ENCODE data around the gene AQP4. TPM values are rescaled to one million over a fixed set of nuclear protein-coding genes. Genes with fewer than 3 reads are reported as not detected.

Gene AQP4
- total RNA-seq, 1 experiment from 2014 or later: 0.42 TPM

- no peak overlapping the region for H3K4me3 Mint-ChIP-seq
- WGBS (ENCODE audit: extremely low coverage, insufficient read length, low lambda C conversion rate): no CpG with 5 or more reads among the region's 1 CpG
Observed at GRCh38 chr18:26813043-26813442, 52.5 kb downstream of the AQP4 start.

More at GRCh38 chr18:26813043-26813442, 52.5 kb downstream of the AQP4 start:
- no peaks in the 10 kb centered on the region for H4K20me1 ChIP-seq (ENCODE audit: control insufficient read depth, insufficient read depth, insufficient read length)
- H2AFZ ChIP-seq (ENCODE audit: low read length): no peak overlapping the region
- no peak overlapping the region for H4K5ac ChIP-seq (ENCODE audit: insufficient read length, low read depth, low read length)
- H3K4me2 ChIP-seq (ENCODE audit: insufficient read depth, insufficient read length, low read length): no peak overlapping the region
- peak; percentile 57 for DNase-seq
- no peaks in the 10 kb centered on the region for H3K9me3 ChIP-seq (ENCODE audit: control insufficient read depth, low read depth, low read length)
- H4K91ac ChIP-seq (ENCODE audit: insufficient read length, low read depth, low read length): no peak overlapping the region
- 0 out of 2 replicates have a peak, but pooled peaks cover 3% of the 10 kb centered on the region for H3K27me3 ChIP-seq (ENCODE audit: insufficient read depth, low read length)
- H3K79me1 ChIP-seq (ENCODE audit: insufficient read depth, low read depth, low read length, poor library complexity, severe bottlenecking): no peaks in the 10 kb centered on the region
- H2BK15ac ChIP-seq (ENCODE audit: low read depth, low read length): no peak overlapping the region
- no peak overlapping the region for H3K14ac ChIP-seq (ENCODE audit: insufficient read depth, low read length)
- peaks cover 0 to 4% (median 2%) of the 10 kb centered on the region in 3 experiments; a peak in 3 of 7 replicates for H3K36me3 Mint-ChIP-seq (ENCODE audit: insufficient read depth in 1 of 3, low read depth in 3 of 3)
- no peak overlapping the region for H3K27ac ChIP-seq (ENCODE audit: insufficient read length, low read depth, low read length)
- no peak overlapping the region for H3K18ac ChIP-seq (ENCODE audit: insufficient read length, low read depth, low read length)
- no peaks in the 10 kb centered on the region for H3K27me3 Mint-ChIP-seq (ENCODE audit: low read depth)
- H3K23me2 ChIP-seq (ENCODE audit: insufficient read length, low read depth, low read length, poor library complexity, severe bottlenecking): no peaks in the 10 kb centered on the region
- no peak overlapping the region for H2BK20ac ChIP-seq (ENCODE audit: low read depth, low read length, poor library complexity, severe bottlenecking)
- no peak overlapping the region for H2BK12ac ChIP-seq (ENCODE audit: insufficient read length, low read depth, low read length)
- no peak overlapping the region for H3K56ac ChIP-seq (ENCODE audit: insufficient read length, low read depth, low read length)
- no peak overlapping the region for H3K4ac ChIP-seq (ENCODE audit: low read depth, low read length)
- no peak overlapping the region for H3K23ac ChIP-seq (ENCODE audit: insufficient read length, low read depth, low read length)
- no peak overlapping the region for H3K27ac Mint-ChIP-seq
- no peaks in the 10 kb centered on the region for H3K4me1 ChIP-seq (ENCODE audit: insufficient read depth, low read length)
- no peak overlapping the region for H3T11ph ChIP-seq (ENCODE audit: low read length)
- peaks cover 2 to 9% of the 10 kb centered on the region in 2 experiments; a peak in 3 of 5 replicates for H3K9me3 Mint-ChIP-seq
- H2AK5ac ChIP-seq (ENCODE audit: insufficient read length, low read length): no peak overlapping the region
- peak; percentile 86 for TF ChIP-seq CTCF (conservative IDR thresholded peaks at IDR 0.05)
- no peaks in the 10 kb centered on the region for H3K79me2 ChIP-seq (ENCODE audit: insufficient read depth, low read length)
- H4K8ac ChIP-seq (replicated peaks; ENCODE audit: insufficient read length, low read depth, low read length): no peak overlapping the region
- no peak overlapping the region for H3K9ac ChIP-seq (ENCODE audit: extremely low read depth, insufficient read length, low read length)
- H3K4me1 Mint-ChIP-seq: no peaks in the 10 kb centered on the region
- no peak overlapping the region for H2BK5ac ChIP-seq (ENCODE audit: insufficient read length, low read length)
- no peak overlapping the region for H2BK120ac ChIP-seq (ENCODE audit: low read depth, low read length, poor library complexity, severe bottlenecking)

Data from H9 (cell line).